GM23248 (cell line): ENCODE results near the gene MYO7B. TPM values are rescaled to one million over a fixed set of nuclear protein-coding genes. Genes with fewer than 3 reads are reported as not detected.

Source experiments
- DNase-seq: peaks from one replicate; pipeline ENCODE4 v3.0.0-alpha.2; 2015
- H2AFZ ChIP-seq: fragments of 200-600 bp; sonication (generic); 2 replicates; pipeline ENCODE4 v1.6.1; 2016; ENCODE audit warnings: antibody characterized with exemption
- H3F3A ChIP-seq: fragments of 200-600 bp; sonication (generic); 2 replicates; pipeline ENCODE4 v1.6.1; 2016; ENCODE audit warnings: mild to moderate bottlenecking, antibody characterized with exemption, mixed run types; ENCODE audit not compliant: insufficient read depth
- H3K27ac ChIP-seq: fragments of 200-600 bp; sonication (generic); 2 replicates; pipeline ENCODE4 v1.5.1; 2016; ENCODE audit warnings: mild to moderate bottlenecking
- H3K27me3 ChIP-seq: fragments of 200-600 bp; sonication (generic); replicated peaks from 2 replicates; pipeline ENCODE4 v1.6.1; 2016; ENCODE audit warnings: mild to moderate bottlenecking; ENCODE audit not compliant: insufficient read depth
- H3K36me3 ChIP-seq: fragments of 200-600 bp; sonication (generic); 2 replicates; pipeline ENCODE4 v1.6.1; 2016; ENCODE audit warnings: low read depth, mild to moderate bottlenecking
- H3K4me1 ChIP-seq: fragments of 200-600 bp; sonication (generic); 2 replicates; pipeline ENCODE4 v1.6.1; 2016; ENCODE audit warnings: mild to moderate bottlenecking; ENCODE audit not compliant: insufficient read depth
- H3K4me2 ChIP-seq: fragments of 200-600 bp; sonication (generic); one replicate; pipeline ENCODE4 v1.6.1; 2016; ENCODE audit warnings: mild to moderate bottlenecking; ENCODE audit not compliant: unreplicated experiment
- H3K4me3 ChIP-seq: fragments of 200-600 bp; sonication (generic); 2 replicates; pipeline ENCODE4 v1.5.1; 2016; ENCODE audit warnings: mild to moderate bottlenecking
- H3K79me2 ChIP-seq: fragments of 200-600 bp; sonication (generic); 2 replicates; pipeline ENCODE4 v1.6.1; 2016; ENCODE audit warnings: mild to moderate bottlenecking; ENCODE audit not compliant: insufficient read depth
- H3K9ac ChIP-seq: fragments of 200-600 bp; sonication (generic); 2 replicates; pipeline ENCODE4 v1.6.1; 2016; ENCODE audit warnings: mild to moderate bottlenecking
- H3K9me2 ChIP-seq: fragments of 200-600 bp; sonication (generic); 2 replicates; pipeline ENCODE4 v1.6.1; 2016; ENCODE audit warnings: mixed run types, mild to moderate bottlenecking, moderate library complexity; ENCODE audit not compliant: insufficient read depth
- H3K9me3 ChIP-seq: fragments of 200-600 bp; sonication (generic); one replicate; pipeline ENCODE4 v1.6.1; 2017; ENCODE audit warnings: low read depth
- H4K20me1 ChIP-seq: fragments of 200-600 bp; sonication (generic); 2 replicates; pipeline ENCODE4 v1.6.0; 2016; ENCODE audit not compliant: insufficient read depth
- EZH2 ChIP-seq: fragments of 200-600 bp; sonication (generic); IDR thresholded peaks from 2 replicates; pipeline ENCODE4 v1.6.1; 2018; ENCODE audit warnings: antibody characterized with exemption, mild to moderate bottlenecking; ENCODE audit not compliant: insufficient read depth, poor library complexity, severe bottlenecking
- EZH2phosphoT487 ChIP-seq: fragments of 200-600 bp; sonication (generic); IDR thresholded peaks from 2 replicates; pipeline ENCODE4 v1.6.1; 2018; ENCODE audit warnings: antibody characterized with exemption, moderate library complexity, mild to moderate bottlenecking, low read depth; ENCODE audit not compliant: insufficient read depth
- WGBS, 2 experiments: methylation state at CpG; one replicate each; pipeline ENCODE4 v1.1.6; 2015 to 2017; ENCODE audit warnings: low lambda C conversion rate in 2 of 2, low coverage in 1 of 2; ENCODE audit errors: missing lambda C conversion rate in 2 of 2; 5-methylcytosine and 5-hydroxymethylcytosine counted together
- in situ Hi-C: fragments of 300-500 bp; cut with MboI; formaldehyde crosslinking; loops from 2 replicates; pipeline ENCODE4 v1.15.0; 2020
- polyA plus RNA-seq: library from polyadenylated mRNA; unstranded; fragments of >200 nt; fragmentation: Nextera tagmentation; extraction: Ambion mirVana; gene quantifications from 2 replicates; pipeline ENCODE4 v1.2.1, GENCODE V29; 2016
- total RNA-seq: library from RNA; depleted of rRNA; stranded (reverse); fragments of >200 nt; shearing (Covaris generic); gene quantifications from 2 replicates; pipeline ENCODE4 v1.2.3, GENCODE V29; 2014

MYO7B gene
- total and polyA plus RNA-seq, 2 experiments from 2014 or later = not detected

- Histone ChIP-seq H3K9me2 (no peaks in the 10 kb centered on the region), H3K4me1 (peaks cover 9% of the 10 kb centered on the region), H2AFZ (no peak overlapping the region), H3K9me3 (no peaks in the 10 kb centered on the region), H4K20me1 (no peaks in the 10 kb centered on the region), H3K9ac (no peak overlapping the region), H3K4me2 (no peak overlapping the region), H3K27ac (no peak overlapping the region), H3K4me3 (no peak overlapping the region), H3F3A (no peaks in the 10 kb centered on the region), H3K36me3 (no peaks in the 10 kb centered on the region), H3K27me3 (no peaks in the 10 kb centered on the region), H3K79me2 (no peaks in the 10 kb centered on the region)
- TF ChIP-seq EZH2phosphoT487 (no peak), EZH2 (no peak)
- DNase-seq = no peak
- 68 to 81% methylated on average over 6 of the region's 6 CpGs for WGBS, 2 experiments
- in situ Hi-C loops = no loop called here
Observed at GRCh38 chr2:127641133-127641532, 105.7 kb downstream of the MYO7B start.

GRCh38 chr2:127641846-127642507 lies 106.5 kb downstream of the MYO7B start:
- no peaks in the 10 kb centered on the region for H3K9me3 ChIP-seq
- WGBS, 2 experiments = 81 to 85% methylated on average over 24 to 25 of the region's 25 CpGs
- no peak overlapping the region for H3K9ac ChIP-seq
- DNase-seq = no peak
- in situ Hi-C loops = no loop called here
- H3K79me2 ChIP-seq = no peaks in the 10 kb centered on the region
- H3K27me3 ChIP-seq = no peaks in the 10 kb centered on the region
- H3F3A ChIP-seq = no peaks in the 10 kb centered on the region
- H3K4me1 ChIP-seq = peaks cover 14% of the 10 kb centered on the region
- no peak overlapping the region for H3K4me2 ChIP-seq
- no peaks in the 10 kb centered on the region for H4K20me1 ChIP-seq
- no peak overlapping the region for H3K4me3 ChIP-seq
- H2AFZ ChIP-seq = no peak overlapping the region
- H3K36me3 ChIP-seq = no peaks in the 10 kb centered on the region
- no peaks in the 10 kb centered on the region for H3K9me2 ChIP-seq
- TF ChIP-seq EZH2 (no peak), EZH2phosphoT487 (no peak)
- H3K27ac ChIP-seq = no peak overlapping the region

- no peak overlapping the region for H2AFZ ChIP-seq
- H3K4me3 ChIP-seq = no peak overlapping the region
- WGBS, 2 experiments = 71 to 77% methylated on average over 13 to 17 of the region's 17 CpGs
- in situ Hi-C loops = no loop called here
- H3K79me2 ChIP-seq = no peaks in the 10 kb centered on the region
- no peak overlapping the region for H3K27ac ChIP-seq
- H4K20me1 ChIP-seq = no peaks in the 10 kb centered on the region
- H3F3A ChIP-seq = no peaks in the 10 kb centered on the region
- no peaks in the 10 kb centered on the region for H3K9me3 ChIP-seq
- peaks cover 9% of the 10 kb centered on the region for H3K4me1 ChIP-seq
- H3K27me3 ChIP-seq = no peaks in the 10 kb centered on the region
- no peak for DNase-seq
- H3K4me2 ChIP-seq = no peak overlapping the region
- H3K9ac ChIP-seq = no peak overlapping the region
- TF ChIP-seq EZH2phosphoT487 (no peak), EZH2 (no peak)
- H3K36me3 ChIP-seq = no peaks in the 10 kb centered on the region
- H3K9me2 ChIP-seq = no peaks in the 10 kb centered on the region
Observed at GRCh38 chr2:127642706-127643438, 107.4 kb downstream of the MYO7B start.

GRCh38 chr2:127643439-127644065 lies 108.1 kb downstream of the MYO7B start:
- 95% methylated on average over 12 to 15 of the region's 15 CpGs for WGBS, 2 experiments
- H3K9me3 ChIP-seq = no peaks in the 10 kb centered on the region
- TF ChIP-seq EZH2phosphoT487 = no peak
- no peak for TF ChIP-seq EZH2
- H3K4me1 ChIP-seq = peaks cover 7% of the 10 kb centered on the region
- H3F3A ChIP-seq = no peaks in the 10 kb centered on the region
- no peaks in the 10 kb centered on the region for H3K79me2 ChIP-seq
- H2AFZ ChIP-seq = no peak overlapping the region
- no peak for DNase-seq
- in situ Hi-C loops = no loop called here
- H4K20me1 ChIP-seq = no peaks in the 10 kb centered on the region
- no peak overlapping the region for H3K27ac ChIP-seq
- H3K4me2 ChIP-seq = no peak overlapping the region
- no peaks in the 10 kb centered on the region for H3K9me2 ChIP-seq
- no peaks in the 10 kb centered on the region for H3K27me3 ChIP-seq
- no peaks in the 10 kb centered on the region for H3K36me3 ChIP-seq
- H3K4me3 ChIP-seq = no peak overlapping the region
- H3K9ac ChIP-seq = no peak overlapping the region
